Measurements from ENCODE around the gene TMEM192.
"Not testable (repeated sequence)": the region's sequence is repeated elsewhere in the genome, so short reads cannot be mapped to it uniquely, and the experiment has no call there.

GRCh38 chr4:165073346-165073745 is 39.3 kb downstream of the TMEM192 start:
- TF ChIP-seq POLR2A (IDR thresholded peaks at IDR 0.05), result not testable (repeated sequence)
- TF ChIP-seq, protein P1, sequence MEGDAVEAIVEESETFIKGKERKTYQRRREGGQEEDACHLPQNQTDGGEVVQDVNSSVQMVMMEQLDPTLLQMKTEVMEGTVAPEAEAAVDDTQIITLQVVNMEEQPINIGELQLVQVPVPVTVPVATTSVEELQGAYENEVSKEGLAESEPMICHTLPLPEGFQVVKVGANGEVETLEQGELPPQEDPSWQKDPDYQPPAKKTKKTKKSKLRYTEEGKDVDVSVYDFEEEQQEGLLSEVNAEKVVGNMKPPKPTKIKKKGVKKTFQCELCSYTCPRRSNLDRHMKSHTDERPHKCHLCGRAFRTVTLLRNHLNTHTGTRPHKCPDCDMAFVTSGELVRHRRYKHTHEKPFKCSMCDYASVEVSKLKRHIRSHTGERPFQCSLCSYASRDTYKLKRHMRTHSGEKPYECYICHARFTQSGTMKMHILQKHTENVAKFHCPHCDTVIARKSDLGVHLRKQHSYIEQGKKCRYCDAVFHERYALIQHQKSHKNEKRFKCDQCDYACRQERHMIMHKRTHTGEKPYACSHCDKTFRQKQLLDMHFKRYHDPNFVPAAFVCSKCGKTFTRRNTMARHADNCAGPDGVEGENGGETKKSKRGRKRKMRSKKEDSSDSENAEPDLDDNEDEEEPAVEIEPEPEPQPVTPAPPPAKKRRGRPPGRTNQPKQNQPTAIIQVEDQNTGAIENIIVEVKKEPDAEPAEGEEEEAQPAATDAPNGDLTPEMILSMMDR (IDR thresholded peaks at IDR 0.05), result not testable (repeated sequence)

All from sigmoid colon (tissue), 3 donors.